ENCODE results near the gene UBXN6.

UBXN6 gene

DNA sequence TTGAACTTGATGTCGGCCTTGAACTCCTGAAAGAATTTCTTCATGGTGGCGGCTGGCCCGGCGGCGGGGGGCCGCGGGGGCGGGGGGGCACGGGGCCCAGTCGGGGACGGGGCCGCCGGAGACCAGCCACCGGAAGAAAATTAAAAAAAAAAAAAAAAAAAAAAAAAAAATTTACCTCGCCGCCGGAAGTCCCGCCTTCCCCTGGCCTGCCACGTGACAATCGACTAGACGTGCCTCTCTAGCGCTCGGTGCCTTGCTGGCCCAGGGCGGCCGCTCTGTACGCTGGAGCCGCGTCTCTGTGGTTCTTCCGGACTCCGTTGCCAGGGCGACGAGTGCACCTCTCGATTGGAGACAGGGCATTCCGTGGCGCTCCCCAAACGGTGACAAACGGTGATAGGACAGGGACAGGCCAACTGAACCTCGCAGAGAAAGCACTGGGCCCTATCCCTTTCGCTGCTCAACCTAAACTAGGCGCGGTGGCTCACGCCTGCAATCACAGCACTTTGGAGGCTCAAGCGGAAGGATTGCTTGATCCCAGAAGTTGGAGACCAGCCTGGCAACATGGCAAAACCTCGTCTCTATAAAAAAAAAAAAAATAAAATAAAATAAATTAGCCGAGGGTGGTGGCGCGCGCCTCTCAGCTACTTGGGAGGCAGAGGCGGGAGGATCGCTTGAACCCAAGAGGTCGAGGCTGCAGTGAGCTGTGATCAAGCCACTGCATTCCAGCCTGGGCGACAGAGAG, at the start of gene UBXN6:
TSS of gene UBXN6 (minus strand) at position 141 of the 742 bp plus-strand sequence. CDS start at position 44, 97 bp downstream.
- DNase-seq: peak; percentile 97

- no peak for DNase-seq
Measured at GRCh38 chr19:4507150-4507452, 49.5 kb upstream of the UBXN6 start.

GRCh38 chr19:4506449-4507149, 49.0 kb upstream of the UBXN6 start:
- no peak for DNase-seq

DNA sequence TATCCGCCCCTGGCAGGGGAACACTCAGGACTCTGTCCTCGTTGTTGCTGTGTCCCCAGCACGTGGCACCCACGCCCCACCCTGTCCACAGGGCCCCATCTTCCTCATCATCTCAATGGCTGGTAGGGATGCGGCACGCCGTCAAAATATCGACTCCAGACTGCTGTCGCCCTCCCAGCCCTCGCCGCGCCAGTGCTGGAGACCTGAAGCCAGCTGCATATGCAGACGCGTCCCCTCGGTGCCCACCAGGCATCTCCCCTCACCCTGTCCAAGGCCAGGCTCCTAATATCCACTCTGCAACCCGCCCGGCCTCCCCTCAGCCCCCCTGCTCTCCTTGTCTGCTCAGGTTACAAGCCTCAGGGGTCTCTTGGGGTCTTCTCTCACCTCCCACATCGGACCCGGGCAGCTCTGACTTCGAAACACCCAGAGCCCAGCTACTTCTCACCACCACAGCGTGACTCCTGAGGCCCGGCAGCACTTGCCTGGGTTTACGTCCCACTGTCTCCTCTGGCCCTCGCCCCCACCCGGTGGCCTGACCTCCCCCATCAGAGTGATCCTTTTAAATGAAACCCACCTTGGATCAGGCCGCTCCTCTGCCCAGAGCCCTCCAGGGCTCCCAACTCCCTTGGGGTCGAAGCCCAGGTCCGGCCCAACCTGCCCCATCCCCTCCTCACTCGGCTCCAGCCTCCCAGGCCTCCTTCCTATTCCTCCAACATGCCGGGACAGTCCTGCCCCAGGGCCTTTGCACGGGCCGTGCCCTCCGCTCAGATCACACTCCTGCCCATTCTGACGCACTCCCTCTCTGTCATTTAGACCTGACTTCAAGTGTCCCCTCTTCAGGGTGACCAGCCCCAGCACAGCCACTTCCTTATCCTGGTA, 48.2 kb upstream of the UBXN6 start:
- DNase-seq: no peak

DNA sequence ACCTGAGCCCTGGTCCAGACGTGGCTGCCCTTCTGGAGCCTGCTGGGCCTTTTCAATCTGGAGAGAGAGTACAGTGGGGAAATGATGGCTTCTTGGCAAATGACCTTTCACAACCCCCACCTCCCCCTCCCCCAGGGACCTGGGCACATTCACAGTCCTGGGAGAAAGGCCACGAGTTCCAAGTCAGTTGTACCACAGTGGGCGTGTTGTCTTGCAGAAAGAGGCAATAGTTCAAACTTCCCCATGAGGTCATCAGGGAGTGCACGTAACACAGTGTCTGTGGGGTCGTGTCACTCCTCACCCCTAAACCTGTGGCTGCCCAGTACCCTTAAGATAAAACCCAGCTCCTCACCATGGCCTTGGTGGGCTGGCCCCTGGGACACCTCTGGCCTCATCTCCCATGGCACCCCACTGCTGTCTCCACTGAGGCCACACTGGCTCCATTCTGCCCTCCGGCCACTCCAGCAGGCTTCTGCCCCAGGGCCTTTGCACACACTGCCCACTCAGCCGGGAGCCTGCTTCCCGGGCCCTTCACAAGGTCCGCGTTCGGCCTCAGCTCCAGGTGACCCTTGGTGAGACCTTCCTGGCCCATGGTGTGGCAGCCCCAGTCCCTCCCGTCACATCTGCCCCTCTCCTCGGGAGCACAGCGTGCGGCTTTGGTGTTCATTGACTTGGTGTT, 47.4 kb upstream of the UBXN6 start:
- no peak for DNase-seq

GRCh38 chr19:4504297-4504701, 46.7 kb upstream of the UBXN6 start:
- DNase-seq: no peak

GRCh38 chr19:4503825-4504170, 46.2 kb upstream of the UBXN6 start:
- DNase-seq: no peak

DNA sequence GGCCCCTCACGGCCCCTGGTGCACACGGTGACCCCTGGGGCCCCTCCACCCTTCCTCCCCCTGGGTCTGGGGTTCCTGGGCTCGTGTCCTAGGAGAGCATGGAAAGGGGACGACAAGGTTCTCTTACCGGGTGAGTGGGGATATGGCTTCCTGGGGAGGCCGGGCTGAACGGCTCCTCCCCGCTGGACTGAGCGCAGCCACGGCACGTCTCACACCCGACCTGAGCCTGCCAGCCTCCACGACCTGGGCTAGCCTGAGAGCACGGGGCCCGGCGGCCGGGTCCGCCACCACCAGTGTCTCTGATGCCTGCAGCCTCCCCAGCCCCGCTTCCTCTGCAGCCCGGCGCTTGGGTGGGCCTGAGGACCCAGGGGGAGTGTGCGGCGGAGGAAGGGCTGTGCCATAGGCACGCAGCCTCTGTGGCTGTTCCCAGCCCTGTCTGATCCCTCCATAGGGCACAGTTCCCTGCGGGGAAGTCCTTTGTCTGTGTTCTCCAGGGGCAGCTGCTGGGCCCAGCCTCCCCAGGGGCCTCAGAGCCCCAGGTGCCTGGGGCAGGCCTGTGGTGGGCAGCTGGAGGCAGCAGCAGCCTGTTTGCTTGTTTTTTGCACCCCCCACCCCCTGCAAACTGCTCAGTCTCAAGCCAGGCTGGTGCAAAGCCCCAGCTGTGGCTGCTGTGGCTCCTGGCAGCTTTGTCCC, 45.7 kb upstream of the UBXN6 start:
- DNase-seq: no peak

GRCh38 chr19:4502282-4503131, 44.9 kb upstream of the UBXN6 start:
- no peak for DNase-seq

DNA sequence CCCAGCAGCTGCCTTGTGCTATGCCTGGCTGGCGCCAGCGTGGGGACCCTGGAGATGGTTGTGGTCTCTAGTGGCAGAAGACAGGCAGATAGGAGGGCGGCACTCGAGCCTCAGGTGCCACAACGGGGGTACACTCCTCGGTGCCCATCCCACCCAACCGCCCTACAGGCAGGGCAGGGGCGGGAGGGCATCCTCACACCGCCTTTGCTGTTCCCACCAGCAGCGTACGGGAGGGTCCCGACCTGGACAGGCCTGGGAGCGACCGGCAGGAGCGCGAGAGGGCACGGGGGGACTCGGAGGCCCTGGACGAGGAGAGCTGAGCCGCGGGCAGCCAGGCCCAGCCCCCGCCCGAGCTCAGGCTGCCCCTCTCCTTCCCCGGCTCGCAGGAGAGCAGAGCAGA, 44.1 kb upstream of the UBXN6 start:
- DNase-seq: no peak

- DNase-seq: no peak
Measured at GRCh38 chr19:4500841-4501591, 43.4 kb upstream of the UBXN6 start.

GRCh38 chr19:4499855-4500254, 42.3 kb upstream of the UBXN6 start:
- DNase-seq: no peak

- DNase-seq: no peak
Measured at GRCh38 chr19:4499318-4499717, 41.7 kb upstream of the UBXN6 start.

GRCh38 chr19:4498694-4499093, 41.1 kb upstream of the UBXN6 start:
- no peak for DNase-seq

- no peak for DNase-seq
Measured at GRCh38 chr19:4497770-4498389, 40.3 kb upstream of the UBXN6 start.

- no peak for DNase-seq
Measured at GRCh38 chr19:4496304-4496703, 38.7 kb upstream of the UBXN6 start.

GRCh38 chr19:4495471-4495870, 37.9 kb upstream of the UBXN6 start:
- no peak for DNase-seq

GRCh38 chr19:4494691-4495064, 37.1 kb upstream of the UBXN6 start:
- no peak for DNase-seq

- no peak for DNase-seq
Measured at GRCh38 chr19:4493929-4494690, 36.5 kb upstream of the UBXN6 start.

Measured in NCI-H1436 (cell line).